Endothelial cell of hepatic sinusoid (primary cell): ENCODE results near the gene ARID1B.
"Not testable (repeated sequence)": the region's sequence is repeated elsewhere in the genome, so short reads cannot be mapped to it uniquely, and the experiment has no call there.

Source experiments
- in situ Hi-C: cut with HindIII; loops from 2 replicates; pipeline ENCODE4 v1.10.0; 2017; ENCODE audit warnings: low sequenced_read_pairs

ARID1B gene

GRCh38 chr6:157143890-157144798 is 367.0 kb downstream of the ARID1B start:
- in situ Hi-C loops, result no loop called here

GRCh38 chr6:157144859-157145568 is 367.8 kb downstream of the ARID1B start:
- in situ Hi-C loops, result no loop called here

GRCh38 chr6:157145656-157146285 is 368.6 kb downstream of the ARID1B start:
- in situ Hi-C loops, result no loop called here

- in situ Hi-C loops, result not testable (repeated sequence)
These were observed 370.2 kb downstream of the ARID1B start for GRCh38 chr6:157147054-157148026.

- in situ Hi-C loops, result no loop called here
These were observed 371.5 kb downstream of the ARID1B start for GRCh38 chr6:157148391-157149323.

- in situ Hi-C loops, result loop anchor here (5.0 kb wide), 1 partner anchor 42 kb away; no protein-coding TSS in a partner anchor
These were observed 372.9 kb downstream of the ARID1B start for GRCh38 chr6:157150076-157150475.

GRCh38 chr6:157151029-157151428 is 373.9 kb downstream of the ARID1B start:
- in situ Hi-C loops, result loop anchor here (5.0 kb wide), 1 partner anchor 41 kb away; no protein-coding TSS in a partner anchor

- in situ Hi-C loops, result loop anchor here (5.0 kb wide), 1 partner anchor 40 kb away; no protein-coding TSS in a partner anchor
These were observed 374.8 kb downstream of the ARID1B start for GRCh38 chr6:157151989-157152388.

- in situ Hi-C loops, result loop anchor here (5.0 kb wide), 1 partner anchor 40 kb away; no protein-coding TSS in a partner anchor
These were observed 375.4 kb downstream of the ARID1B start for GRCh38 chr6:157152556-157152955.

- in situ Hi-C loops, result no loop called here
These were observed 378.6 kb downstream of the ARID1B start for GRCh38 chr6:157155804-157156203.

GRCh38 chr6:157157258-157157657 is 380.1 kb downstream of the ARID1B start:
- in situ Hi-C loops, result no loop called here

- in situ Hi-C loops, result no loop called here
These were observed 381.3 kb downstream of the ARID1B start for GRCh38 chr6:157158456-157158855.

GRCh38 chr6:157158897-157159296 is 381.7 kb downstream of the ARID1B start:
- in situ Hi-C loops, result no loop called here

GRCh38 chr6:157159348-157159747 is 382.2 kb downstream of the ARID1B start:
- in situ Hi-C loops, result no loop called here

GRCh38 chr6:157161912-157162311 is 384.7 kb downstream of the ARID1B start:
- in situ Hi-C loops, result no loop called here

- in situ Hi-C loops, result no loop called here
These were observed 385.7 kb downstream of the ARID1B start for GRCh38 chr6:157162766-157163433.

GRCh38 chr6:157163434-157164159 is 386.4 kb downstream of the ARID1B start:
- in situ Hi-C loops, result no loop called here

GRCh38 chr6:157164972-157165371 is 387.8 kb downstream of the ARID1B start:
- in situ Hi-C loops, result no loop called here
